Measurements from ENCODE around the gene TOLLIP.

- TF ChIP-seq CTCF (IDR thresholded peaks at IDR 0.05) = no peak
- TF ChIP-seq ZNF232 (CRISPR knock-in tag; IDR thresholded peaks at IDR 0.05) = no peak
- no peak for TF ChIP-seq FOXP1 (CRISPR knock-in tag; IDR thresholded peaks at IDR 0.05; ENCODE audit: borderline replicate concordance)
- TF ChIP-seq SMAD4 (CRISPR knock-in tag; IDR thresholded peaks at IDR 0.05) = no peak
- TF ChIP-seq SMAD3 (CRISPR knock-in tag; IDR thresholded peaks at IDR 0.05; ENCODE audit: borderline replicate concordance) = no peak
- no peak for TF ChIP-seq ATF3 (CRISPR knock-in tag; conservative IDR thresholded peaks at IDR 0.05)
- no peak for TF ChIP-seq NR3C1 (CRISPR knock-in tag; conservative IDR thresholded peaks at IDR 0.05; ENCODE audit: low read depth)
Observed at GRCh38 chr11:1254086-1254648, 55.3 kb downstream of the TOLLIP start.

All from WTC11 (cell line).